GM21619 (cell line): ENCODE results near the gene SKAP2.
A peak's percentile ranks its signal among the peaks of the same experiment; 100 is the strongest.

Experiments used
- ATAC-seq: cut with Tn5 transposase; IDR thresholded peaks from one replicate; pipeline ENCODE4 v1.9.1; 2021; ENCODE audit not compliant: unreplicated experiment

The SKAP2 gene

GRCh38 chr7:26779978-26780595, 84.3 kb downstream of the SKAP2 start:
- ATAC-seq, result no peak

DNA sequence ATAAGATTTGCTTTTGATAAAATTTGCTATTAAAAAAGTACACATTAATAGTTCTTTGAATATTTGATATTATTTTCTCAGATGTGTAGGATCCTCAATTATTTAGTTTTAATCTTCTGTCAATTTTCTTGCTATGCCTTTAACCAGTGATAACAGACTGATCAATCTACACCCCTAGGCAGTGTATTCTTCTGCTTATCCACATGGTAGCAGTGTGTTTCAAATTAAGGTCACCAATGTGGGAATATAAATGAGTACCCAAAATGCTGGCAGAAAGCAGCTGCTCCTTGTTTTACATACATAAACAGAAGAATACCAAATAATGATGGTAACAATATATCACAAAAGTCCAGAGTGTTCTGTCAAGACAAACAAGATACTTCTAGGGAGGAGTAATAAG, 87.0 kb downstream of the SKAP2 start:
- no peak for ATAC-seq

- no peak for ATAC-seq
These were observed 103.9 kb downstream of the SKAP2 start for GRCh38 chr7:26760501-26760900.

- no peak for ATAC-seq
These were observed 105.3 kb downstream of the SKAP2 start for GRCh38 chr7:26759108-26759507.

DNA sequence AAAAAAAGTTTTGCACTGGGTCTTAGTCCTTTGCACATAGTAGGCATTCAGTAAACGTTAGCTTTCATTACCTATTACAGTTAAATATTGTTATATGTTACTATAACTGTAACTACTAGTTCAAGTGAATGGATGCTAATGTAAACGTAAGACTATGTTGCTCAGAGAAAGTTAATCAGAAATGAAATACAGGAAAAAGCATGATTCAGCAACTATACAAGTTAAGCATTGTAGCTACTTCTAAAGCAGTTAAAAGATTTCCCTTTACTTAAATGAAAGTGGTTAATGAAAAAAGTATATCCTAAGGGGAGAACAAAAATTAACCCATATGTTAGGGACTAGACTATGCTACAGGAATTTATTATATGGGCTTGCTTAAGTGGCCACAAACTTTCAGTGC, 121.2 kb downstream of the SKAP2 start:
- ATAC-seq, result no peak

DNA sequence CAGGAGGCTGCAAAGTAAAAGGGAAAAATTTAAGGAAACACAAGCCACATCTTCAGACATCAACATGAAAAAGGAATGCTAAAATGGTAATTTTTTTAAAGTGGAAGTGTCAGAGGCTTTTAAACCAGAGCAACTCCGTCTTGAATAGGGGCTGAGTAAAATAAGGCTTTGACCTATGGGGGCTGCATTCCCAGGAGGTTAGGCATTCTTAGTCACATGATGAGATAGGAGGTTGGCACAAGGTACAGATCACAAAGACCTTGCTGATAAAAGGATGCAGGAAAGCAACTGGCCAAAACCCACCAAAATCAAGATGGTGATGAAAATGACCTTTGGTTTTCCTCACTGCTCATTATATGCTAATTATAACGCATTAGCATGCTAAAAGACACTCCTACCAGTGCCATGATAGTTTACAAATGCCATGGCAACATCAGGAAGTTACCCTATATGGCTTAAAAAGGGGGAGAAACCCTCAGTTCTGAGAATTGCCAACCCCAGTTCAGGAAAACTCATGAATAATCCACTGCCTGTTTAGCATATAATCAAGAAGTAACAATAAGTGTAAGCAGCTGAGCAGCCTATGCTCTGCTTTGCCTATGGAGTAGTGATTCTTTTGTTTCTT, 128.3 kb downstream of the SKAP2 start:
- ATAC-seq, result no peak

GRCh38 chr7:26729150-26729775, 135.1 kb downstream of the SKAP2 start:
- no peak for ATAC-seq

GRCh38 chr7:26726051-26726450, 138.3 kb downstream of the SKAP2 start:
- no peak for ATAC-seq

DNA sequence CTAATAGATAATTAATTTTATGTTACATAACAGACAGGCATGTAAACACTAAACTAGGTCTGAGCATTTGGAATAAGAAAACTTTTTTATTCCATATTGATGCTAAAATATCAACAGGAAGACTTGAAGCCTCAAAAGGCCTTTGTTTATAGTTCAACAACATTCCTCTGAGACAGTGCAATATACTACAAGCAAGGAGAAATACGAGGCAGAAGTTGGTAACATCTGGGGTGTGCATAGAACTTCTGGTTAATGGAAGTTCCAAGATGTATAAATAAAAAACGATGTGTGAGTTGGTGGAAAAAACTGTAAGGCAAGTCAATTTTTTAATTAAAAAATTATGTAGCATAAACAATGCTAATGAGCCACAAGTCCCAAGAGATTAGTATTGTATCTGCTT, 139.6 kb downstream of the SKAP2 start:
- ATAC-seq, result no peak

- peak; percentile 48 for ATAC-seq
These were observed 141.3 kb downstream of the SKAP2 start for GRCh38 chr7:26723129-26723528.

DNA sequence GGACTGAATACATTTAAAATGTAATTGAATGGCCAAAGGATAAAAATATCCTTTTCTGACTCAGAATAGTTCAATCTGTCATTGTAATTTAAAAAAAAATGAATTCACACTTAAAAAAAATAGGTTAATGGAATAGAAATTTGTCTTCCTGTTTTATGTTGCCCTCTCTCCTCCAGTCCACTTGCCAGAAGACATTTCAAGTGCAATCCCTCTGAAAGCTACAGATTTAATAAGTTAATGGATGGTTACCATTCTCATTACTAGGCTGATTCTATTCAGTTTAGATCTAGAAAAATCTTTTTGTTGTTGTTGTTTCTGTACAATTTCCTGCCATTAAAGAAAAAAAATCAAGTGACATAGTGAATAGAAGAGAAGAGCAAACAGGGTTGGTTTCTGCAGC, 142.9 kb downstream of the SKAP2 start:
- no peak for ATAC-seq

- no peak for ATAC-seq
These were observed 146.3 kb downstream of the SKAP2 start for GRCh38 chr7:26718063-26718462.

DNA sequence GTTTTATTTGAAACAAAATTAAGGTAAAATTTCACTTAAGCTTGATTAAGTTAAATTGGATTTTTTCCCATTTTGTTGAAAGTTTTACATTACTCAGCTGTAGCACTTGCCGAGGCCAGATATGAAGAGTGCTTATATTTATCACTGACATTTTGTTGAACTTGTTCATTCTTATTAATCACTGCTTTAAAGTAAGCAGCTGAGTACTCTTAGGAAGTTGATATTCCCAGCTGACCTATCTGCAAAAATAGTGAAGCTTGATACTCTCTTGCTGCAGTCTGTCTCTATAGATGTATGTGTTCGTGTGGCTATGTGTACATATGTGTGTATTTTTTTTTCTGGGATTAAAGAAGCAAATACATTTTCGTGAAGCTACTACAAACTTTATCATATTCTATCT, 150.0 kb downstream of the SKAP2 start:
- ATAC-seq, result no peak

DNA sequence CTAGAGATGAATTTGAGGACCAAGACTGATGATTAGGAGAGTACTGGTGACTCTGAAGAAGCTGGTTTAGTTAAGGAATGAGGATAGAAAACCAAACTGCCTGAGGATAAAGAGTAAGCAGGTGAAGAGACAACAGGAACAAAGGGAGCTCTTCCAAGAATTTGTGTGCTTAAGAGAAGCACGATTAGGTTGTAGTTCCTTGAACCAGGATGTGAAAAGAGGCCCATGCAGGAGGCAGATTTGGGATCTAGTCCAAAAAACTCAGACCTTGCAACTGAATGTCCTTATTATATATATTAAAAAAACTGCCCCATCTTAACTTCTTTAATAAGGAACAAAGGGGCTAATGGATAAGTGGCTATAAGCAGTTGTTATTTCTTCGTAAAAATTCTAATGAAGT, 150.4 kb downstream of the SKAP2 start:
- ATAC-seq, result no peak

DNA sequence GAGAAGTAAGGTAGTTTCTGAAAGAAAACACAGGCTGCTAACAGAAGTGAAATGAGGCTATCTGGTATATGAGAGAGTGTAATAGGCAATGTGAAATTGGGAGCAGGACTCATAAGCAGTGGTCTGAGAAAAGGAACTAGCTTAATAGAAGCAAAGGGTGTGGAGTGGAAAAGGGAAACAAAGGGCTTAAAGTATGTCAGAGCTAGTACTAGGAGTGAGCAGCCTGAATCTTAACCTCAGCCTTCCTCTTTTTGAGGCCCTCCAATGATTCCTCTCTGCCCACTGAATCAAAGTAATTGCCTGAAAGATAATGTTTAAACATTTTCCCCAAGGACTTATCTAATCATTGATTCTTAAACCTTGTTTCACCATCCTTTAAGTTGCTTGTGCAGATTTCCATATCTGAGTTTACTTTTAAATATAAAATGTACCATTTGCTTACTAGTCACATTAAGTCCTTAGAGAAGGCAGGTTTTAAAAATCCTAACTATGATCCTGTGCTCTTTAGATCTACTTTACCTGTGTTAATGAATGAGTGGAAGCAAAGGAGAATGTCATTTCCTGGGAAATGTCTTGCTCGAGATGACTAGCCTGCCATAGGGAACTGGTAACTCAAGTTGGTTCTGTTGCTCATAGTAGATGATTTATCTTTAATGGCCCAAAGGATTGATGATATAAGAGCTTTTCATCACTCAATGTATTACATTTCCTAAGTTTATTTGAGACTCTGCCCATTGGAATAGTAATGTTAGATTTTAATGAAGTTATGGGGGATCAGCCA, 155.0 kb downstream of the SKAP2 start:
- ATAC-seq, result no peak

DNA sequence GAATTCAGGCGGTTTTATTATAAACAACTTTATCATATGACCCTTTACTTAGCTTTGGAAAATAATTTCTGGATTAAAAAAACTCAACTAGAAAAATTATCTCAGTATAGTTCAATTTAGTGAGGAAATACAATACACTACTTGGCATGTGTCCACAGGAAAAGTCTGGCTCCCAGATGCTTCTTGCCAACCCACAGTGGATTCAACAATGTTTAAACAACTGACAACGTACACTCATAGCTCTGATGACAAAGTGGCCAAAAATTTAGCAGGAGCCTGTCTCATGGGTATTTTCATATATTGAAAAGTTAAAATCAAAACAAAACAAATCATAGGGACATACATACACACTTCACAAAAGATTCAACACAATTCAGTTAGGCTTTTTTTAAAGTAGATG, 158.8 kb downstream of the SKAP2 start:
- no peak for ATAC-seq

DNA sequence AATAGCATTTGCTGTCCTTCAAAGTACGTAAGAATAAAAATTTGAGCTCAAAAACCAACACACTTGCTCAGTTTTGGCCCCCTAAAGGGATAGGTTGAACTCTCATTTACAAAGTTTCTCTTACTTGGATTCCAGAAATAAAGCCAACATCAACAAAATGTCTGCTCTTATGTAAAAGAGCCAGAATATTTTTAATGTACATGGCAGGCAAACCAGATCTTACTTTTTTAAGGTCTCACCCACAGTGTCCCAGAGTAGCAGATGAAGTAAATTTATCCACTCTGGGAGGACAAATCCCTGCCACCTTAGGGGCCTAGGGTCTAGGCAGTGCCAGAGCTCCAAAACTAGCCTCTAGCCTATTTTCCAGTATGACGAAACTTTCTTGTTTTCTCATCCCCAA, 159.6 kb downstream of the SKAP2 start:
- no peak for ATAC-seq

DNA sequence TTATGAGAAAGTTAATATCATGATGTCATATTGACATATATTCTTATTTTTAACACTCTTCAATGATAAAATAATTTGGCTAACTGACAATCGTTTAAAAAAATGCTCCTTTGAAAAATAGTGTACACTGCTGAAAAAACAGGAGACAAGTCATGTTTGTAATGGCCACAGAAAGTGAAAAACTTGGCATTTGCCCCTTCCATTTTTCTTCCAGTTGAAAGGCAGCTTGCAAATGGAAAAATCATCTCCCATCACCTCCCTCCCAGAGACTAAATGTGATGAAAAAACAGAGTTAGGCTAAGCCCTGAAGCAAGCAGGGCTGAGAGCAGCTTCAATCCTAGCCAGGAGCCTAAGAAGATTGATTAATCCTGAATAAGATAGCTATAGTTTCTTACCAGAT, 160.4 kb downstream of the SKAP2 start:
- ATAC-seq, result no peak

- no peak for ATAC-seq
These were observed 163.5 kb downstream of the SKAP2 start for GRCh38 chr7:26700893-26701292.

DNA sequence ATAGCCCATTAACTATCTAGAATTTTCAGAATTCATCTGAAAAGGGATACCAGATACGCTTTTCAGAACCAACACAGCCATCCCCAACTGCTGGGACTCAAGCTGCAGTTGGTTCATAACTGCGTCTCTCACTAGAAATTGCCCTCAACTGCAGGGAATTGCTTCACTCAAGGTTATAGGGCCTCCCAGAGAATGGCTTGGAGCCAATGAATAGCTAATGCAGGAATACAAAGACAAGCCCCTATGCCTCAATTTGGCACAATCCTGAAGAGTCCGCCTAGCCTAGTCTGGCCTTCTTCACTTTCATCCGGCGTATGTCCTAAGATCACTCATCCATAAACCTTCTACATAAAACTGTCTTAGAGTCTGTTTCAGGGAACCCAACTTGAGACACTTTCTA, 164.0 kb downstream of the SKAP2 start:
- ATAC-seq, result no peak

GRCh38 chr7:26699766-26700165, 164.6 kb downstream of the SKAP2 start:
- no peak for ATAC-seq

- no peak for ATAC-seq
These were observed 165.6 kb downstream of the SKAP2 start for GRCh38 chr7:26698806-26699205.
